CD4-positive, alpha-beta T cell (primary cell): ENCODE results near the gene TP53RK. TPM values are rescaled to one million over a fixed set of nuclear protein-coding genes. Genes with fewer than 3 reads are reported as not detected.

Experiments used
- ATAC-seq: fragments of 200-7000 bp; cut with Tn5 transposase; one replicate; pipeline ENCODE4 v1.10.0; 2022; ENCODE audit warnings: mild to moderate bottlenecking; ENCODE audit not compliant: poor library complexity
- CTCF ChIA-PET: fragments of 350-600 bp; sonication (Branson Sonifier 250); formaldehyde crosslinking; loops from one replicate; lab custom pipeline; 2021; ENCODE audit warnings: antibody characterized with exemption, inconsistent platforms; lab: Charles Lee
- POLR2A ChIA-PET: fragments of 350-600 bp; sonication (Branson Sonifier 250); formaldehyde crosslinking; loops from one replicate; lab custom pipeline; 2021; ENCODE audit warnings: antibody characterized with exemption, inconsistent platforms; lab: Charles Lee
- DNase-seq, 14 experiments: peaks; one replicate each; pipeline ENCODE4 v3.0.0-alpha.2; 2013 to 2020; ENCODE audit warnings: mixed read lengths in 2 of 14
- H3K27ac ChIP-seq, 2 donors: one replicate each; pipeline versions ENCODE4 v1.5.1 to v1.7.0; 2013; ENCODE audit warnings: low read length in 2 of 2, low read depth in 1 of 2, mild to moderate bottlenecking in 1 of 2
- H3K27me3 ChIP-seq, 2 experiments: 1 replicate in 1 of 2; 2 replicates in 1 of 2; pipeline versions ENCODE4 v1.6.1 to v1.7.0; 2013; ENCODE audit warnings: low read length in 2 of 2, control low read depth in 1 of 2, mild to moderate bottlenecking in 1 of 2, moderate library complexity in 1 of 2; ENCODE audit not compliant: insufficient read depth in 2 of 2, control insufficient read depth in 1 of 2
- H3K36me3 ChIP-seq: one replicate; pipeline ENCODE4 v1.6.1; 2013; ENCODE audit warnings: low read length, control low read depth; ENCODE audit not compliant: insufficient read depth
- H3K4me1 ChIP-seq: one replicate; pipeline ENCODE4 v1.6.1; 2013; ENCODE audit warnings: low read length, control low read depth; ENCODE audit not compliant: insufficient read depth
- H3K4me3 ChIP-seq: one replicate; pipeline ENCODE4 v1.5.1; 2013; ENCODE audit warnings: mild to moderate bottlenecking, low read length, moderate library complexity
- H3K9me3 ChIP-seq, 2 experiments: 1 replicate in 1 of 2; 2 replicates in 1 of 2; pipeline versions ENCODE4 v1.6.1 to v1.7.0; 2013; ENCODE audit warnings: low read length in 2 of 2, mild to moderate bottlenecking in 2 of 2, control low read depth in 1 of 2, moderate library complexity in 1 of 2; ENCODE audit not compliant: control insufficient read depth in 1 of 2, insufficient read depth in 1 of 2
- H3K27ac Mint-ChIP-seq: one replicate; pipeline ENCODE4 v1.8.0; 2020; ENCODE audit warnings: mixed read lengths
- H3K27me3 Mint-ChIP-seq: one replicate; pipeline ENCODE4 v1.8.0; 2021; ENCODE audit warnings: mixed read lengths
- H3K36me3 Mint-ChIP-seq: one replicate; pipeline ENCODE4 v1.8.0; 2021; ENCODE audit warnings: low read depth, mixed read lengths
- H3K4me1 Mint-ChIP-seq: one replicate; pipeline ENCODE4 v1.8.0; 2021; ENCODE audit warnings: low read depth, mixed read lengths
- H3K4me3 Mint-ChIP-seq: one replicate; pipeline ENCODE4 v1.8.0; 2020; ENCODE audit warnings: mild to moderate bottlenecking, mixed read lengths
- H3K9me3 Mint-ChIP-seq: one replicate; pipeline ENCODE4 v1.8.0; 2020; ENCODE audit warnings: mixed read lengths
- CTCF ChIP-seq: fragments of 200-600 bp; IDR thresholded peaks from one replicate; pipeline ENCODE4 v1.8.0; 2022; ENCODE audit warnings: antibody characterized with exemption, mild to moderate bottlenecking
- intact Hi-C, 2 experiments: fragments of 100-400 bp; cut with DNase I in 1 of 2; cut with micrococcal nuclease in 1 of 2; formaldehyde crosslinking; loops; one replicate each; pipeline versions ENCODE4 v1.15.1 to v1.9.0; 2023 to 2025; cut with DNase I, micrococcal nuclease
- total RNA-seq, 174 experiments: library from RNA in 2 of 174; stranded (reverse) in 2 of 174; gene quantifications; one replicate each; pipeline ENCODE4 v1.2.3 and lab custom pipeline; 2021 to 2026

The TP53RK gene
- total RNA-seq, 2 experiments from 2014 or later = 3.9 to 4.5 TPM

- CTCF ChIA-PET = no interaction called here
- Histone ChIP-seq H3K36me3 (no peaks in the 10 kb centered on the region), H3K4me3 (no peak overlapping the region), H3K27me3 (peaks cover 0 to 7% of the 10 kb centered on the region in 2 experiments), H3K4me1 (no peaks in the 10 kb centered on the region), H3K27ac (no peak overlapping the region), H3K9me3 (no peaks in the 10 kb centered on the region)
- intact Hi-C loops = no loop called here
- Mint-ChIP-seq H3K36me3 (no peaks in the 10 kb centered on the region), H3K9me3 (no peaks in the 10 kb centered on the region), H3K4me1 (no peaks in the 10 kb centered on the region), H3K27ac (no peak overlapping the region), H3K4me3 (no peak overlapping the region), H3K27me3 (peaks cover 31% of the 10 kb centered on the region)
- ATAC-seq (no peak), DNase-seq (no peak)
- POLR2A ChIA-PET = no interaction called here
- TF ChIP-seq CTCF = no peak
Measured at GRCh38 chr20:46641424-46641823, 47.8 kb downstream of the TP53RK start.

- ATAC-seq (no peak), DNase-seq (no peak)
- TF ChIP-seq CTCF = no peak
- no peaks in the 10 kb centered on the region for H3K4me1 Mint-ChIP-seq
- H3K4me3 Mint-ChIP-seq = no peak overlapping the region
- H3K27me3 ChIP-seq = peaks cover 0 to 7% of the 10 kb centered on the region in 2 experiments
- H3K27me3 Mint-ChIP-seq = peaks cover 37% of the 10 kb centered on the region
- ChIA-PET CTCF (no interaction called here), POLR2A (no interaction called here)
- H3K4me3 ChIP-seq = no peak overlapping the region
- H3K36me3 ChIP-seq = no peaks in the 10 kb centered on the region
- intact Hi-C loops = no loop called here
- H3K27ac Mint-ChIP-seq = no peak overlapping the region
- no peaks in the 10 kb centered on the region for H3K9me3 Mint-ChIP-seq
- H3K36me3 Mint-ChIP-seq = no peaks in the 10 kb centered on the region
- no peaks in the 10 kb centered on the region for H3K9me3 ChIP-seq
- H3K4me1 ChIP-seq = no peaks in the 10 kb centered on the region
- H3K27ac ChIP-seq = no peak overlapping the region
Measured at GRCh38 chr20:46640536-46641311, 48.5 kb downstream of the TP53RK start.

GRCh38 chr20:46640044-46640443, 49.2 kb downstream of the TP53RK start:
- CTCF ChIA-PET = no interaction called here

More at GRCh38 chr20:46640044-46640443, 49.2 kb downstream of the TP53RK start:
- peaks cover 0 to 7% of the 10 kb centered on the region in 2 experiments for H3K27me3 ChIP-seq
- POLR2A ChIA-PET = no interaction called here
- peaks cover 42% of the 10 kb centered on the region for H3K27me3 Mint-ChIP-seq
- no peak overlapping the region for H3K27ac ChIP-seq
- no peaks in the 10 kb centered on the region for H3K9me3 Mint-ChIP-seq
- H3K27ac Mint-ChIP-seq = no peak overlapping the region
- no peak overlapping the region for H3K4me3 ChIP-seq
- ATAC-seq (no peak), DNase-seq (no peak)
- no peak overlapping the region for H3K4me3 Mint-ChIP-seq
- TF ChIP-seq CTCF = no peak
- H3K4me1 Mint-ChIP-seq = no peaks in the 10 kb centered on the region
- H3K9me3 ChIP-seq = no peaks in the 10 kb centered on the region
- no peaks in the 10 kb centered on the region for H3K4me1 ChIP-seq
- intact Hi-C loops = no loop called here
- H3K36me3 Mint-ChIP-seq = no peaks in the 10 kb centered on the region
- H3K36me3 ChIP-seq = no peaks in the 10 kb centered on the region
